Fibroblast of pulmonary artery (primary cell): ENCODE data around the gene HOMEZ.

ENCODE experiments used
- DNase-seq: peaks from one replicate; pipeline ENCODE4 v3.0.0-alpha.2; 2010; ENCODE audit warnings: low read depth
- H3K4me3 ChIP-seq: replicated peaks from 2 replicates; pipeline ENCODE4 v1.5.1; 2011; ENCODE audit warnings: low read depth, mild to moderate bottlenecking, control low read depth, low read length, moderate library complexity
- TF ChIP-seq, protein P1 (sequence below): IDR thresholded peaks from 2 replicates; pipeline ENCODE4 v1.5.1; 2011; ENCODE audit warnings: mild to moderate bottlenecking, control low read depth, low read length, inconsistent platforms; ENCODE audit errors: missing control alignments

The HOMEZ gene

DNA sequence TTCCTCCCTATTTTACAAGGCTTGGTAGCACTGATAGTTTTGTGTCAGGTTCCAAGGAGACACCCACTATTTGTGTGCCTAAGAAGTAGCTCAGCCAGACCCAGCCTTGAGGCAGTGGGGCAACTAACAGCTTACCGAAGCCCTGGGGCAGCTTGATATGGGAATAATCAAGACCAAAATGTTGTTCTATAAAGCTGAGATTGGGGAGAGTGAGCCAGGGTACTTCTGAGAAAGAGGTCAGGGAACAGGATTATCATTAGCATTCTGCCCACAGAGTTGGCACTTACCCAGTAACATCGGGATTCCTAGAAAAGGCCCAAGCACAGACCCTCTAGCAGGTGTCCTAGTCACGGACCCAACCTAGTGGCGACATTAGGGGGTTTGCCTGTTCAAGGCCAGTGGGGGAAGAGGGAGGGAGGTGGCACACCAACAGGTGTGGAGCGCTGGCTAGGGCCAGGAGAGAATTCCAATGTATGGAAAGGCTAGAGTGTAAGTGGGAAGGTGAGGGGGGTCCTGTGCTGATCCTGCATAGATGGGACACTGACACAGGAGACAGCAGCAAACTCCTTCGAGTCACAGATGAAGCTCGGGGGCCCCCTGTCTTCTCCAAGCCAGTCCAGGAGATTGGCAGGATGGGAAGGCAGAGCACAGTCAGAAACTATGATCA is 11.8 kb upstream of the HOMEZ start:
- TF ChIP-seq, protein P1, sequence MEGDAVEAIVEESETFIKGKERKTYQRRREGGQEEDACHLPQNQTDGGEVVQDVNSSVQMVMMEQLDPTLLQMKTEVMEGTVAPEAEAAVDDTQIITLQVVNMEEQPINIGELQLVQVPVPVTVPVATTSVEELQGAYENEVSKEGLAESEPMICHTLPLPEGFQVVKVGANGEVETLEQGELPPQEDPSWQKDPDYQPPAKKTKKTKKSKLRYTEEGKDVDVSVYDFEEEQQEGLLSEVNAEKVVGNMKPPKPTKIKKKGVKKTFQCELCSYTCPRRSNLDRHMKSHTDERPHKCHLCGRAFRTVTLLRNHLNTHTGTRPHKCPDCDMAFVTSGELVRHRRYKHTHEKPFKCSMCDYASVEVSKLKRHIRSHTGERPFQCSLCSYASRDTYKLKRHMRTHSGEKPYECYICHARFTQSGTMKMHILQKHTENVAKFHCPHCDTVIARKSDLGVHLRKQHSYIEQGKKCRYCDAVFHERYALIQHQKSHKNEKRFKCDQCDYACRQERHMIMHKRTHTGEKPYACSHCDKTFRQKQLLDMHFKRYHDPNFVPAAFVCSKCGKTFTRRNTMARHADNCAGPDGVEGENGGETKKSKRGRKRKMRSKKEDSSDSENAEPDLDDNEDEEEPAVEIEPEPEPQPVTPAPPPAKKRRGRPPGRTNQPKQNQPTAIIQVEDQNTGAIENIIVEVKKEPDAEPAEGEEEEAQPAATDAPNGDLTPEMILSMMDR: no peak
- no peak overlapping the region for H3K4me3 ChIP-seq
- no peak for DNase-seq

DNA sequence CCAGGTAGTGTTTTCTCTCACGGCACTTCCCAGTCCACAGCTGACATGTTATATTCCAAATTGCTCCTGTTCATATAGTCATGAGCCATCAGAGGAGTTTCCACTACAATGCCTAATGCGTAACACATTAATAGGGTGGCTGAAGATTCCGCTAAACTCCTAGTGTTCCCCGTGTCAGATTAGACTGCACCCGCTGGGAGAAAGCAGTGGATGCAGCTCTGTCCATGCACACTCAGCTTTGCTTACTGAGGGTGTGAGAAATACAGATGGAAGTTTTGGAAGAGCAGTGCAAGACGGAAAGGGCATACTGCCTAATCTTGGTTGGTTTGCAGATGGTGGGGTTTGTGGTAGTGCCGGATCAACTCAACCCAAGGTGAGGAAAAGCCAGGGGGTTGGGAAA is 11.2 kb upstream of the HOMEZ start:
- no peak for DNase-seq
- TF ChIP-seq, protein P1: no peak
- no peak overlapping the region for H3K4me3 ChIP-seq

DNA sequence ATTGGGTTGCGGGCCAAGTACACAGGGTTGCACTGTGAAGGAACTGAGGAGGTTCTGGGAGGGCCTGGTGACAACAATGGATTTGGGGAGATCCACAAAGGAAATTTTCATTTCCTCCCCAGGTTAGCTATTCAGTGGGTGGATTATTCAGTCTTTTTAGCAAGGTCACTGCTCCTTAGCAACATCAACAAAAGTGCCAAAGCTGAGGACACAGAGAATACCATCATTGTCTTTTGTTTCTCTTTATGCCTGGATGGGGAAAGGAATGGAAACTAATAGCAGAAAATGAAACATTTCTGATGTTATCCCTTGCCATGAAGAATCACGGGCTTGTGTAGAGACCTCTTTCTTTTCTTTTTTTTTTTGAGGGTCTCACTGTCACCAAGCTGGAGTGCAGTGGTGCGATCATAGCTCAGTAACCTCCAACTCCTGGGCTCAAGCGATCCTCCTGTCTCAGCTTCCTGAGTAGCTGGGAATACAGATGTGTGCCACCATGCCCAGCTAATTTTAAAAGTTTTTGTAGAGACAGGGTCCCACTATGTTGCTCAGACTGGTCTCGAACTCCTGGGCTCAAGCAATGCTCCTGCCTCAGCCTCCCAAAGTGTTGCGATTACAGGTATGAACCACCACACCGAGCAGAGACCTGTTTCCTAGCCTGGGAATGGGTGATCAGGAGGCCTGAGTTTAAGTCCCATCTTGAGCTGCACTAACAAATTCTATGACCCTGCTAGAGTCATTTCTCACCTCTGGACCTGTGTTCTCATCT is 10.3 kb upstream of the HOMEZ start:
- TF ChIP-seq, protein P1: no peak
- no peak for DNase-seq
- H3K4me3 ChIP-seq: no peak overlapping the region

DNA sequence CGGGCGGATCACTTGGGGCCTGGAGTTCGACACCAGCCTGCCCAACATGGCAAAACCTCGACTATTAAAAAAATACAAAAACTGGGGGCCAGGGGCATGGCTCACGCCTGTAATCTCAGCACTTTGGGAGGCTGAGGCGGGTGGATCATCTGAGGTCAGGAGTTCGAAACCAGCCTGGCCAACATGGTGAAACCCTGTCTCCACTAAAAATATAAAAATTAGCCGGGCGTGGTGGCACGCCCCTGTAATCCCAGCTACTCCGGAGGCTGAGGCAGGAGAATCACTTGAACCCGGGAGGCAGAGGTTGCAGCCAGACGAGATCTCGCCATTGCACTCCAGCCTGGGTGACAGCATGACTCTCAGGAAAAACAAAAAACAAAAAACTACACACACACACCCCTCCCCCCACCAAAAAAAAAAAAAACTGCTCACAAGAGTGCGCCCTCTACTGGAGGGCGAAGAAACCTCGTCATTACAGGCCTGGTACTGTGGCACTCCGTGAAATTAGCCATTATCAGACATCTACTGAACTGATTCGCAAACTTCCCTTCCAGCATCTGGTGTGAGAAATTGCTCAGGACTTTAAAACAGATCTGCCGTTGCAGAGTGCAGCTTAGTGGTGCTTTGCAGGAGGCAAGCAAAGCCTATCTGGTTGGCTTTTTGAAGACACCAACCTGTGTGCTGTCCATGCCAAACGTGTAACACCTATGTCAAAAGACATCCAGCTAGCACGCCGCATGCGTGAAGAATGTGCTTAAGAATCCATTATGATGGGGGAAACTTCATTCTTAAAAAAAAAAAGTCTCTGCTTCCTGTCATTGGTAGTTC is 9.0 kb upstream of the HOMEZ start:
- H3K4me3 ChIP-seq: no peak overlapping the region
- DNase-seq: peak; percentile 66
- TF ChIP-seq, protein P1: peak; percentile 87

DNA sequence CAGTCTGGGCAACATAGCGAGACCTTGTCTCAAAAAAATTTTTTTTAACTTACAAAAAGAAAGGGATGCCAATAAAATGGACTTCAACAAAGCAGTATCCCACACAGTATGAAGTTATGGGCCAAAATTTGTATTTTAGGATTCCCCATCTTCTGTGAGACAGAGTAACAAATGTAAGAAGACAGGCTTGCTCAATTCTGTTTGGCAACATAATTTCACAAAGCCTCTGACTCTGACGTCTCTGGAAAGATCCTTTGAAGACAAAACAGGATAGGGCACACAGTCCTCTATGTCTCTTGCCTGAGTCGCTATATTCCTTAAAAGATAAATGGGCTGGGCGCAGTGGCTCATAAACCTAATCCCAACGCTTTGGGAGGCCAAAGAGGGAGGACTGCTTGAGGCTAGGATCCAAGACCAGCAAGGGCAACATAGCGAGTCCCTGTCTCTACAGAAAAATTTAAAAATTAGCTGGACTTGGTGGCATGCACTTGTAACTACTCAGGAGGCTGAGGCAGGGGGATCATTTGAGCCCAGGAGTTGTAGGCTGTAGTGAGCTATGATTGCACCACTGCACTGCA is 1.1 kb upstream of the HOMEZ start:
- DNase-seq: peak; percentile 36
- TF ChIP-seq, protein P1: no peak
- peak overlapping the region; percentile 68 for H3K4me3 ChIP-seq

DNA sequence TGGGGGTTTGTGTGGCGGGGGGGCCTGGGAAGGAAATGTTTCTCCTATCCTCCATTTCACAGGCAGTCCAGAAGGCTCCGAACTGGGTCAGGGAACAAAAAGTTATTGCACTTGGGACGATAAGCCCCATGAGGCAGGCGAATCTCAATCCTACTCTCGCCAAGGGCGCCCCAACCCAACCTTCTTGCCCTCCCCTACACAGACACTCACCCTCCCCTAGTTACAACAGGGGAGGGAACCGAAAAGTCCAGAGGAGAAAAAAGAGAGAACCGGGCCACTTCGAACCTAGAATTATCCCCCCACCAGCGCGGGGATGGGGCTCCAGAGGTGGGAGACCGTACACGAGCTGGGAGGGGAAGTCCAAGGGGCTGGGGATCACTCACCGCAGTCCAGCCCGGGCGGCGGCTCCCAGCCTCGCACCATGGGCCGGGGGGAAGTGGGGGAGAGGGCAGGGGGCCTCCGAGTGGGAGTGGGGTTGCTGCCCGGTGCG is 357 bp downstream of the HOMEZ start:
- TF ChIP-seq, protein P1: no peak
- DNase-seq: no peak

More for the DNA sequence above, 357 bp downstream of the HOMEZ start:
- peak overlapping the region; percentile 68 for H3K4me3 ChIP-seq
